Measurements from ENCODE around the gene PSTPIP1.

GRCh38 chr15:77004189-77004588, 9.3 kb downstream of the PSTPIP1 start:
- no peak for TF ChIP-seq CTCF (IDR thresholded peaks at IDR 0.05)
- TF ChIP-seq POLR2AphosphoS5 (IDR thresholded peaks at IDR 0.05; ENCODE audit: insufficient read depth in 1 of 2, low read depth in 1 of 2) = no peak
- TF ChIP-seq POLR2A (IDR thresholded peaks at IDR 0.05) = no peak

Measured in vagina (tissue), 2 donors.